Measurements from ENCODE around the gene FAM216B. TPM values are rescaled to one million over a fixed set of nuclear protein-coding genes. Genes with fewer than 3 reads are reported as not detected.

The FAM216B gene
- total and polyA plus RNA-seq, 2 of the 8 experiments (the other 6 are each of a cell fraction or from before 2014, with no cell fraction given) = not detected

DNA sequence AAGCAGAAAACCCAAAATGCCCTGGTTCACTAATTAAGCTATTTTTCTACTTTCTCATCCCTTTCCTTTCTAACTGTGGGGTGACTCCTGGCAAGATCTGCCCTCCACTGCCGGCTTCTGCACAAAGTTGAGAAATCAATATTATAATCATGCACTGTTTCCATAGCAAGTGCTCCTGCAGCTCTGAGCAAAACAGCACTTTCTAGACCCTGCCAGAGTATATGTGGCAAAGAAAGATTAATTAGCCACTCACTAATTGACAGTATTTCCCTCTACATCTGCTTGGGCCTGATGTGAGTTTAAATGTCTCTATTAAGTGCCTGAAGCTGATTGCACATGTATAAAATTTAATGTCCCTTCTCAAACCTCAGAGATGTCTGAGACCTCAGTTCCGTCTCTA is 39.5 kb upstream of the FAM216B start:
- ChIA-PET CTCF (ENCODE audit: partially characterized antibody) (interaction anchor here (0.6 to 0.9 kb wide), 2 partner anchors 11 to 68 kb away, joined by 3 read pairs; no protein-coding TSS in a partner anchor), POLR2A (ENCODE audit: partially characterized antibody) (no interaction called here)
- H4K5ac ChIP-seq (ENCODE audit: insufficient read length, low read depth, low read length) = no peak overlapping the region
- no peak overlapping the region for H3K4me3 ChIP-seq (ENCODE audit: extremely low read depth in 1 of 4, insufficient read depth in 2 of 4, low read depth in 3 of 4, low read length in 4 of 4)
- H3K4me2 ChIP-seq (ENCODE audit: insufficient read depth in 1 of 2, low read depth in 2 of 2, low read length in 2 of 2) = no peak overlapping the region
- no peak for DNase-seq (ENCODE audit: low read depth in 1 of 2, low spot score in 2 of 2)
- no peak for FAIRE-seq
- H3K27ac ChIP-seq (ENCODE audit: low read depth, low read length) = no peak overlapping the region
- no peak overlapping the region for H2BK15ac ChIP-seq (ENCODE audit: low read length)
- no peak overlapping the region for H2AFZ ChIP-seq (ENCODE audit: low read length)
- no peaks in the 10 kb centered on the region for H3K36me3 ChIP-seq (ENCODE audit: control insufficient read depth in 2 of 4, insufficient read depth in 4 of 4, low read length in 3 of 4)
- H3K9me3 ChIP-seq (ENCODE audit: insufficient read depth in 2 of 2, low read depth in 1 of 2, low read length in 1 of 2) = no peaks in the 10 kb centered on the region
- no peak overlapping the region for H3K4ac ChIP-seq (replicated peaks; ENCODE audit: insufficient read length, low read depth, low read length)
- H2BK12ac ChIP-seq (ENCODE audit: low read depth, low read length) = no peak overlapping the region
- H3K56ac ChIP-seq (replicated peaks; ENCODE audit: insufficient read length, low read depth, low read length) = no peak overlapping the region
- H2AK5ac ChIP-seq (ENCODE audit: low read depth, low read length) = no peak overlapping the region
- no peak overlapping the region for H2BK20ac ChIP-seq (ENCODE audit: low read length)
- no peak overlapping the region for H4K8ac ChIP-seq (ENCODE audit: extremely low read depth, insufficient read depth, low read length)
- WGBS, 2 experiments (ENCODE audit: extremely low coverage in 1 of 2, insufficient coverage in 1 of 2, insufficient read length in 1 of 2, insufficient replicate concordance in 2 of 2, low coverage in 1 of 2, low lambda C conversion rate in 2 of 2, missing lambda C conversion rate in 1 of 2) = 96% methylated on average over 2 of the region's 2 CpGs; no CpG with 5 or more reads in 1 of the 2 experiments
- no peaks in the 10 kb centered on the region for H3K27me3 ChIP-seq (replicated peaks in 1 of 4; ENCODE audit: control insufficient read depth in 3 of 4, extremely low read depth in 1 of 4, insufficient read depth in 3 of 4, low read length in 3 of 4)
- no peak overlapping the region for H3K18ac ChIP-seq (ENCODE audit: extremely low read depth, low read length)
- no peak overlapping the region for H3K9ac ChIP-seq (replicated peaks in 1 of 4; ENCODE audit: extremely low read depth in 1 of 4, low read depth in 3 of 4, low read length in 3 of 4)
- H3K23me2 ChIP-seq (ENCODE audit: low read depth, low read length) = no peaks in the 10 kb centered on the region
- no peaks in the 10 kb centered on the region for H4K20me1 ChIP-seq (replicated peaks in 1 of 2; ENCODE audit: control insufficient read depth in 1 of 2, insufficient read depth in 2 of 2, low read length in 2 of 2)
- H2BK5ac ChIP-seq (ENCODE audit: low read depth, low read length) = no peak overlapping the region
- no peak overlapping the region for H4K91ac ChIP-seq (replicated peaks; ENCODE audit: insufficient read length, low read length)
- H3K79me2 ChIP-seq (ENCODE audit: control insufficient read depth in 1 of 2, insufficient read depth in 2 of 2, low read length in 2 of 2) = no peaks in the 10 kb centered on the region
- no peak overlapping the region for H2BK120ac ChIP-seq (replicated peaks; ENCODE audit: low read depth, low read length)
- H3K79me1 ChIP-seq (ENCODE audit: low read depth, low read length) = no peaks in the 10 kb centered on the region
- H3K14ac ChIP-seq (ENCODE audit: insufficient read length) = no peak overlapping the region
- H3K23ac ChIP-seq (ENCODE audit: insufficient read length) = no peak overlapping the region
- TF ChIP-seq JUND (IDR thresholded peaks at IDR 0.05; ENCODE audit: low read length) = no peak
- H3K4me1 ChIP-seq (replicated peaks in 1 of 4; ENCODE audit: control insufficient read depth in 3 of 4, insufficient read depth in 4 of 4, low read length in 3 of 4) = no peaks in the 10 kb centered on the region
